GM23338 (cell line): Measurements from ENCODE around the gene NME4. TPM values are rescaled to one million over a fixed set of nuclear protein-coding genes. Genes with fewer than 3 reads are reported as not detected.

Source experiments
- ATAC-seq: fragments of 200-7000 bp; cut with Tn5 transposase; 3 replicates; pipeline ENCODE4 v1.9.1; 2020
- DNase-seq: peaks from one replicate; pipeline ENCODE4 v3.0.0-alpha.2; 2015; ENCODE audit warnings: low spot score
- H2AFZ ChIP-seq: fragments of 200-600 bp; sonication (generic); 2 replicates; pipeline ENCODE4 v1.8.0; 2016; ENCODE audit warnings: antibody characterized with exemption, mild to moderate bottlenecking, moderate library complexity
- H3F3A ChIP-seq: fragments of 200-600 bp; sonication (generic); replicated peaks from 2 replicates; pipeline ENCODE4 v1.8.0; 2017; ENCODE audit warnings: antibody characterized with exemption, mixed run types, low read depth
- H3K27ac ChIP-seq: fragments of 200-600 bp; sonication (generic); 2 replicates; pipeline ENCODE4 v1.6.1; 2016; ENCODE audit warnings: low read depth
- H3K27me3 ChIP-seq: fragments of 200-600 bp; sonication (generic); 2 replicates; pipeline ENCODE4 v1.8.0; 2016; ENCODE audit warnings: mild to moderate bottlenecking, mixed run types, moderate library complexity; ENCODE audit not compliant: insufficient read depth
- H3K36me3 ChIP-seq: fragments of 200-600 bp; sonication (generic); 2 replicates; pipeline ENCODE4 v1.8.0; 2016; ENCODE audit warnings: mild to moderate bottlenecking; ENCODE audit not compliant: insufficient read depth
- H3K4me1 ChIP-seq: fragments of 200-600 bp; sonication (generic); 2 replicates; pipeline ENCODE4 v1.8.0; 2016; ENCODE audit warnings: mild to moderate bottlenecking, moderate library complexity; ENCODE audit not compliant: insufficient read depth
- H3K4me2 ChIP-seq: fragments of 200-600 bp; sonication (generic); 2 replicates; pipeline ENCODE4 v1.7.1; 2017; ENCODE audit warnings: mixed run types
- H3K4me3 ChIP-seq: fragments of 200-600 bp; sonication (generic); 2 replicates; pipeline ENCODE4 v1.6.1; 2016; ENCODE audit warnings: mixed run types
- H3K79me2 ChIP-seq: fragments of 200-600 bp; sonication (generic); replicated peaks from 2 replicates; pipeline ENCODE4 v1.8.0; 2017; ENCODE audit warnings: mild to moderate bottlenecking; ENCODE audit not compliant: insufficient read depth
- H3K9me2 ChIP-seq: fragments of 200-600 bp; sonication (generic); 2 replicates; pipeline ENCODE4 v1.8.0; 2017; ENCODE audit not compliant: insufficient read depth
- H4K20me1 ChIP-seq: fragments of 200-600 bp; sonication (generic); replicated peaks from 2 replicates; pipeline ENCODE4 v1.8.0; 2017; ENCODE audit warnings: mild to moderate bottlenecking; ENCODE audit not compliant: insufficient read depth
- H3K27ac Mint-ChIP-seq: 2 replicates; pipeline ENCODE4 v1.8.0; 2020; ENCODE audit warnings: inconsistent platforms, mild to moderate bottlenecking, moderate library complexity, mixed read lengths
- H3K27me3 Mint-ChIP-seq: 3 replicates; pipeline ENCODE4 v1.8.0; 2022; ENCODE audit warnings: low read depth, mild to moderate bottlenecking, moderate library complexity, mixed read lengths, inconsistent platforms; ENCODE audit not compliant: insufficient read depth, poor library complexity
- H3K36me3 Mint-ChIP-seq: 3 replicates; pipeline ENCODE4 v1.8.0; 2021; ENCODE audit warnings: low read depth, mild to moderate bottlenecking, inconsistent platforms, moderate library complexity, mixed read lengths
- H3K4me1 Mint-ChIP-seq: 3 replicates; pipeline ENCODE4 v1.8.0; 2020; ENCODE audit warnings: mild to moderate bottlenecking, inconsistent platforms, mixed read lengths
- H3K4me3 Mint-ChIP-seq: 3 replicates; pipeline ENCODE4 v1.8.0; 2021; ENCODE audit warnings: moderate library complexity, mild to moderate bottlenecking, inconsistent platforms, mixed read lengths
- H3K9me3 Mint-ChIP-seq: 3 replicates; pipeline ENCODE4 v1.8.0; 2020; ENCODE audit warnings: moderate library complexity, mild to moderate bottlenecking, inconsistent platforms, mixed read lengths
- CREB1 ChIP-seq: fragments of 250-450 bp; sonication (Bioruptor Pico); IDR thresholded peaks from 2 replicates; pipeline ENCODE4 v1.5.0; 2020; ENCODE audit warnings: low read depth, mild to moderate bottlenecking, moderate library complexity
- CTCF ChIP-seq, 2 experiments: fragments of 200-600 bp in 1 of 2; sonication (generic) in 1 of 2; conservative IDR thresholded peaks; 2 replicates each; pipeline versions ENCODE4 v1.5.1 to v1.6.1; 2016 to 2017; ENCODE audit warnings: antibody characterized with exemption in 2 of 2, low read depth in 2 of 2, mild to moderate bottlenecking in 2 of 2, moderate library complexity in 1 of 2
- ETS1 ChIP-seq: IDR thresholded peaks from 2 replicates; pipeline ENCODE4 v1.6.1; 2016; ENCODE audit warnings: antibody characterized with exemption
- EZH2 ChIP-seq: fragments of 200-600 bp; sonication (generic); IDR thresholded peaks from one replicate; pipeline ENCODE4 v1.8.0; 2017; ENCODE audit warnings: antibody characterized with exemption, mild to moderate bottlenecking, low read depth; ENCODE audit not compliant: unreplicated experiment
- EZH2phosphoT487 ChIP-seq: fragments of 200-600 bp; sonication (generic); IDR thresholded peaks from one replicate; pipeline ENCODE4 v1.8.1; 2018; ENCODE audit warnings: antibody characterized with exemption; ENCODE audit not compliant: unreplicated experiment
- JUNB ChIP-seq: IDR thresholded peaks from one replicate; pipeline ENCODE4 v1.6.1; 2016; ENCODE audit warnings: antibody characterized with exemption; ENCODE audit not compliant: unreplicated experiment
- NANOG ChIP-seq: IDR thresholded peaks from 2 replicates; pipeline ENCODE4 v1.6.1; 2016; ENCODE audit warnings: antibody characterized with exemption, borderline replicate concordance
- POLR2AphosphoS5 ChIP-seq: IDR thresholded peaks from 2 replicates; pipeline ENCODE4 v1.6.1; 2016; ENCODE audit warnings: antibody characterized with exemption, low read depth
- STAT1 ChIP-seq: IDR thresholded peaks from one replicate; pipeline ENCODE4 v1.6.1; 2016; ENCODE audit warnings: antibody characterized with exemption; ENCODE audit not compliant: unreplicated experiment
- ZNF114 ChIP-seq: fragments of 250-450 bp; sonication (Bioruptor Pico); IDR thresholded peaks from 2 replicates; pipeline ENCODE4 v1.5.0; 2020; ENCODE audit warnings: mild to moderate bottlenecking, moderate library complexity
- ZNF331 ChIP-seq: fragments of 250-450 bp; sonication (Bioruptor Pico); IDR thresholded peaks from 2 replicates; pipeline ENCODE4 v1.5.0; 2020; ENCODE audit warnings: low read depth, mild to moderate bottlenecking, moderate library complexity
- polyA plus RNA-seq: library from polyadenylated mRNA; unstranded; fragments of >200 nt; fragmentation: Nextera tagmentation; extraction: Ambion mirVana; gene quantifications from 2 replicates; pipeline ENCODE4 v1.2.1, GENCODE V29; 2016
- total RNA-seq: library from RNA; depleted of rRNA; stranded (reverse); fragments of >200 nt; shearing (Covaris generic); gene quantifications from 2 replicates; pipeline ENCODE4 v1.2.3, GENCODE V29; 2014
- TF ChIP-seq, protein P1 (sequence below): IDR thresholded peaks from one replicate; pipeline ENCODE4 v1.6.1; 2018; ENCODE audit warnings: antibody characterized with exemption; ENCODE audit not compliant: unreplicated experiment
- TF ChIP-seq, protein P2 (sequence below): fragments of 250-450 bp; sonication (Bioruptor Pico); IDR thresholded peaks from 2 replicates; pipeline ENCODE4 v1.5.0; 2020; ENCODE audit warnings: mild to moderate bottlenecking, moderate library complexity

The NME4 gene
- total and polyA plus RNA-seq, 2 experiments from 2014 or later: 249 to 511 TPM

GRCh38 chr16:363766-364490 lies 33.1 kb upstream of the NME4 start:
- H3K4me3 Mint-ChIP-seq: no peak overlapping the region

More at GRCh38 chr16:363766-364490, 33.1 kb upstream of the NME4 start:
- no peak overlapping the region for H3K27ac Mint-ChIP-seq
- Histone ChIP-seq H3K9me2 (no peaks in the 10 kb centered on the region), H4K20me1 (no peaks in the 10 kb centered on the region; the same call in 1 of the 2 replicates), H3K27ac (no peak overlapping the region), H3K79me2 (no peaks in the 10 kb centered on the region), H3K27me3 (no peaks in the 10 kb centered on the region), H2AFZ (no peak overlapping the region), H3F3A (peaks cover 5% of the 10 kb centered on the region; the same call in 1 of the 2 replicates), H3K36me3 (0 out of 2 replicates have a peak, but pooled peaks cover 4% of the 10 kb centered on the region), H3K4me1 (no peaks in the 10 kb centered on the region), H3K4me3 (no peak overlapping the region), H3K4me2 (no peak overlapping the region)
- no peaks in the 10 kb centered on the region for H3K4me1 Mint-ChIP-seq
- TF ChIP-seq EZH2: no peak
- TF ChIP-seq ZNF331 (CRISPR knock-in tag): no peak
- TF ChIP-seq ZNF114 (CRISPR knock-in tag): no peak
- no peak for TF ChIP-seq CTCF (conservative IDR thresholded peaks at IDR 0.05; ENCODE audit: low read depth in 2 of 2)
- TF ChIP-seq, protein P1, sequence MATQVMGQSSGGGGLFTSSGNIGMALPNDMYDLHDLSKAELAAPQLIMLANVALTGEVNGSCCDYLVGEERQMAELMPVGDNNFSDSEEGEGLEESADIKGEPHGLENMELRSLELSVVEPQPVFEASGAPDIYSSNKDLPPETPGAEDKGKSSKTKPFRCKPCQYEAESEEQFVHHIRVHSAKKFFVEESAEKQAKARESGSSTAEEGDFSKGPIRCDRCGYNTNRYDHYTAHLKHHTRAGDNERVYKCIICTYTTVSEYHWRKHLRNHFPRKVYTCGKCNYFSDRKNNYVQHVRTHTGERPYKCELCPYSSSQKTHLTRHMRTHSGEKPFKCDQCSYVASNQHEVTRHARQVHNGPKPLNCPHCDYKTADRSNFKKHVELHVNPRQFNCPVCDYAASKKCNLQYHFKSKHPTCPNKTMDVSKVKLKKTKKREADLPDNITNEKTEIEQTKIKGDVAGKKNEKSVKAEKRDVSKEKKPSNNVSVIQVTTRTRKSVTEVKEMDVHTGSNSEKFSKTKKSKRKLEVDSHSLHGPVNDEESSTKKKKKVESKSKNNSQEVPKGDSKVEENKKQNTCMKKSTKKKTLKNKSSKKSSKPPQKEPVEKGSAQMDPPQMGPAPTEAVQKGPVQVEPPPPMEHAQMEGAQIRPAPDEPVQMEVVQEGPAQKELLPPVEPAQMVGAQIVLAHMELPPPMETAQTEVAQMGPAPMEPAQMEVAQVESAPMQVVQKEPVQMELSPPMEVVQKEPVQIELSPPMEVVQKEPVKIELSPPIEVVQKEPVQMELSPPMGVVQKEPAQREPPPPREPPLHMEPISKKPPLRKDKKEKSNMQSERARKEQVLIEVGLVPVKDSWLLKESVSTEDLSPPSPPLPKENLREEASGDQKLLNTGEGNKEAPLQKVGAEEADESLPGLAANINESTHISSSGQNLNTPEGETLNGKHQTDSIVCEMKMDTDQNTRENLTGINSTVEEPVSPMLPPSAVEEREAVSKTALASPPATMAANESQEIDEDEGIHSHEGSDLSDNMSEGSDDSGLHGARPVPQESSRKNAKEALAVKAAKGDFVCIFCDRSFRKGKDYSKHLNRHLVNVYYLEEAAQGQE: no peak
- TF ChIP-seq, protein P2, sequence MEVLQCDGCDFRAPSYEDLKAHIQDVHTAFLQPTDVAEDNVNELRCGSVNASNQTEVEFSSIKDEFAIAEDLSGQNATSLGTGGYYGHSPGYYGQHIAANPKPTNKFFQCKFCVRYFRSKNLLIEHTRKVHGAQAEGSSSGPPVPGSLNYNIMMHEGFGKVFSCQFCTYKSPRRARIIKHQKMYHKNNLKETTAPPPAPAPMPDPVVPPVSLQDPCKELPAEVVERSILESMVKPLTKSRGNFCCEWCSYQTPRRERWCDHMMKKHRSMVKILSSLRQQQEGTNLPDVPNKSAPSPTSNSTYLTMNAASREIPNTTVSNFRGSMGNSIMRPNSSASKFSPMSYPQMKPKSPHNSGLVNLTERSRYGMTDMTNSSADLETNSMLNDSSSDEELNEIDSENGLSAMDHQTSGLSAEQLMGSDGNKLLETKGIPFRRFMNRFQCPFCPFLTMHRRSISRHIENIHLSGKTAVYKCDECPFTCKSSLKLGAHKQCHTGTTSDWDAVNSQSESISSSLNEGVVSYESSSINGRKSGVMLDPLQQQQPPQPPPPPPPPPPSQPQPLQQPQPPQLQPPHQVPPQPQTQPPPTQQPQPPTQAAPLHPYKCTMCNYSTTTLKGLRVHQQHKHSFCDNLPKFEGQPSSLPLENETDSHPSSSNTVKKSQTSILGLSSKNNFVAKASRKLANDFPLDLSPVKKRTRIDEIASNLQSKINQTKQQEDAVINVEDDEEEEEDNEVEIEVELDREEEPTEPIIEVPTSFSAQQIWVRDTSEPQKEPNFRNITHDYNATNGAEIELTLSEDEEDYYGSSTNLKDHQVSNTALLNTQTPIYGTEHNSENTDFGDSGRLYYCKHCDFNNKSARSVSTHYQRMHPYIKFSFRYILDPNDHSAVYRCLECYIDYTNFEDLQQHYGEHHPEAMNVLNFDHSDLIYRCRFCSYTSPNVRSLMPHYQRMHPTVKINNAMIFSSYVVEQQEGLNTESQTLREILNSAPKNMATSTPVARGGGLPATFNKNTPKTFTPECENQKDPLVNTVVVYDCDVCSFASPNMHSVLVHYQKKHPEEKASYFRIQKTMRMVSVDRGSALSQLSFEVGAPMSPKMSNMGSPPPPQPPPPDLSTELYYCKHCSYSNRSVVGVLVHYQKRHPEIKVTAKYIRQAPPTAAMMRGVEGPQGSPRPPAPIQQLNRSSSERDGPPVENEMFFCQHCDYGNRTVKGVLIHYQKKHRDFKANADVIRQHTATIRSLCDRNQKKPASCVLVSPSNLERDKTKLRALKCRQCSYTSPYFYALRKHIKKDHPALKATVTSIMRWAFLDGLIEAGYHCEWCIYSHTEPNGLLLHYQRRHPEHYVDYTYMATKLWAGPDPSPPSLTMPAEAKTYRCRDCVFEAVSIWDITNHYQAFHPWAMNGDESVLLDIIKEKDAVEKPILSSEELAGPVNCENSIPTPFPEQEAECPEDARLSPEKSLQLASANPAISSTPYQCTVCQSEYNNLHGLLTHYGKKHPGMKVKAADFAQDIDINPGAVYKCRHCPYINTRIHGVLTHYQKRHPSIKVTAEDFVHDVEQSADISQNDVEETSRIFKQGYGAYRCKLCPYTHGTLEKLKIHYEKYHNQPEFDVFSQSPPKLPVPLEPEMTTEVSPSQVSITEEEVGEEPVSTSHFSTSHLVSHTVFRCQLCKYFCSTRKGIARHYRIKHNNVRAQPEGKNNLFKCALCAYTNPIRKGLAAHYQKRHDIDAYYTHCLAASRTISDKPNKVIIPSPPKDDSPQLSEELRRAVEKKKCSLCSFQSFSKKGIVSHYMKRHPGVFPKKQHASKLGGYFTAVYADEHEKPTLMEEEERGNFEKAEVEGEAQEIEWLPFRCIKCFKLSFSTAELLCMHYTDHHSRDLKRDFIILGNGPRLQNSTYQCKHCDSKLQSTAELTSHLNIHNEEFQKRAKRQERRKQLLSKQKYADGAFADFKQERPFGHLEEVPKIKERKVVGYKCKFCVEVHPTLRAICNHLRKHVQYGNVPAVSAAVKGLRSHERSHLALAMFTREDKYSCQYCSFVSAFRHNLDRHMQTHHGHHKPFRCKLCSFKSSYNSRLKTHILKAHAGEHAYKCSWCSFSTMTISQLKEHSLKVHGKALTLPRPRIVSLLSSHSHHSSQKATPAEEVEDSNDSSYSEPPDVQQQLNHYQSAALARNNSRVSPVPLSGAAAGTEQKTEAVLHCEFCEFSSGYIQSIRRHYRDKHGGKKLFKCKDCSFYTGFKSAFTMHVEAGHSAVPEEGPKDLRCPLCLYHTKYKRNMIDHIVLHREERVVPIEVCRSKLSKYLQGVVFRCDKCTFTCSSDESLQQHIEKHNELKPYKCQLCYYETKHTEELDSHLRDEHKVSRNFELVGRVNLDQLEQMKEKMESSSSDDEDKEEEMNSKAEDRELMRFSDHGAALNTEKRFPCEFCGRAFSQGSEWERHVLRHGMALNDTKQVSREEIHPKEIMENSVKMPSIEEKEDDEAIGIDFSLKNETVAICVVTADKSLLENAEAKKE (CRISPR knock-in tag): no peak
- TF ChIP-seq POLR2AphosphoS5: no peak
- TF ChIP-seq ETS1: no peak
- TF ChIP-seq JUNB: no peak
- no peak for TF ChIP-seq CREB1 (CRISPR knock-in tag)
- no peak for TF ChIP-seq STAT1
- no peak for TF ChIP-seq NANOG
- TF ChIP-seq EZH2phosphoT487: no peak
- H3K36me3 Mint-ChIP-seq: peaks cover 9% of the 10 kb centered on the region
- H3K27me3 Mint-ChIP-seq: peaks cover 25% of the 10 kb centered on the region
- DNase-seq (no peak), ATAC-seq (no peak; the same call in 2 of the 3 replicates)
- H3K9me3 Mint-ChIP-seq: no peaks in the 10 kb centered on the region
